Nucleus accumbens (tissue), 56 donors: ENCODE results near the gene LRGUK.
"Not testable (repeated sequence)": the region's sequence is repeated elsewhere in the genome, so short reads cannot be mapped to it uniquely, and the experiment has no call there.

ENCODE experiments used
- DNase-seq, 56 donors: peaks; one replicate each; lab custom pipeline; 2025; lab: John Stamatoyannopoulos, UW

LRGUK gene

DNA sequence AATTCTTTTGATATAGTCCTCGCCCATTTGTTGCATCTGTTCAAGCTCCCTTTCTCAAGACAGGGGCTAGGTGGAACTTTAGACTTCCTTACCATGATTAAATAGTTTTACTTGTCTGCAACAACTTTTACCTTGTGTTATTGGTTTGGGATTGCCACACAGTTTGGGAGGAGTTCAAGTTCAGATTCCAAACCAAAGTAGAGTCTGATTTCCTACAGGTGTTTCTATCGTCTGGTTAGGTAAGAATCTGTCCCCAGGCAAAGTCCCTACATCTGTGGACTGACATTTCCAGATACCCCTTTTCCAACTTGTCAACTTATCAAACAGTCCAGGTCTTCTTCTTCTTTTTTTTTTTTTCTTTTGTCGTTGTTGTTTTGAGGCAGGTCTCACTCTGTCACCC lies 93.1 kb downstream of the LRGUK start:
- no peak for DNase-seq

DNA sequence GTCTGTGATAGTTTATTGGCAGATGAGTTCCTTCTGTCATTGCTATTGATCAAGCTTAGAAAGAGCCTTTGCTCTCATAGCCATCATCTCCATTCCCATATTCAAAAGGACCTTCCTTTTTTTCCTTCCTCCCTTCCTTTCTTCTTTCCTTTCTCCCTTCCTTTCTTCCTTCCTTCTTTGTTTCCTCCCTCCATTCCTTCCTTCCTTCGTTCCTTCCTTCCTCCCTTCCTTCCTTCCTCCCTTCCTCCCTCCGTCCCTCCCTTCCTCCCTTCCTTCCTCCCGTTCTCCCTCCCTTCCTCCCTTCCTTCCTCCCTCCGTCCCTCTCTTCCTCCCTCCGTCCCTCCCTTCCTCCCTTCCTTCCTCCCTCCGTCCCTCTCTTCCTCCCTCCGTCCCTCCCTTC lies 104.2 kb downstream of the LRGUK start:
- not testable (repeated sequence) for DNase-seq

DNA sequence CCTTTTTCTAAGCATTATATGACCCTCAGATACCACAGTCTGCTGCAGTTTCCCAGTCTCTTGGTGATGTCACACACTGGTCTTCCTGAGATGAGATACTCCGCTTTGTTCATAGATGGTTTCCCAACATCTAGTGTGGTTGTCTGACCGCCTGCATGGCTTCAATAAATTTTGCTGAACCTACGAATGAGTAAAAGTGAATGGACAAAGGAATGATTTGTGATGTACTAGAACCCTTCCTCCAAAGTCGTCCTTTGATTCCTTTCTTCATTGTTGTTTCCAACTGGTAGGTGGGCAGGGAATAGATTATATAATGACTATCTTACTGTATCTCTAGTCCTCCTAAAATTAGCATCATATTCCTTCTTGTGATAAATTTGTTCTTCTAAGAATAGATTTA lies 107.1 kb downstream of the LRGUK start:
- no peak for DNase-seq

DNA sequence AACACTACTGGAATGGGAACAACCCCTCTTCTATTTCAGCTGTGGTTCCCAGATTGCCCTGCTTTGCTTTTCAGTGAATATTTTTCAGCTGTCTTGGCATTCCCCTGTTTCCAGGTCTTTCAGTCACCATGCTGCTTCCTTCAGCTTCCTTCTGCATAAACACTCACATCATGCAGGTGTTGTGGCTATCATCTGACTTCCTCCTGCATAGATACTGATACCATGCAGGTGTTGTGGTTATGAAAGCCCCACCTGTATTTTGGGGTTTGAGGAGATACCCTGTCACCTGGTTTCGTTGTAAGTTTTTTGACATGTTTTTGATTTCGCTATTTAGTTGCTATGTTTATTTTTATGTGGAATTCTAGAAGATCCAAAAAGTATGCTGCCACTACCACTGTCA lies 118.1 kb downstream of the LRGUK start:
- DNase-seq, result no peak

DNA sequence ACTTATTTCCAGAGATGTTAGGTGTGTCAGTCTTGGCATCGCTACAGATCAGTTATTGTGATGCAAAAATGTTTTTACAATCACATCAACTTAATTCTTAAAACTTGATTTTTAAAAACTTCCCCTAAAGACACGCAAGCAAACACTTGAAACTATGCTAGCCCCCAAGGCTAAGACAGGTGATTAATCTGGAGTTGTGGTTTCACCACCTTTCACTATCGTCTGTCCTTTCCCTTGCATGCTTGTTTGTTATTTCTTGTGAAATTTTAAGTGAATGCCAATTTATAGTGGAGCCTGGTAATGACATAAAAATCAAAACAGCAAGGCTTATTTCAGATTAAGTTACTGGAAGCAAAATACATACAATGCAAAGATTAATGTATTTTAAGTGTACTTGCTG lies 119.2 kb downstream of the LRGUK start:
- DNase-seq, result no peak

DNA sequence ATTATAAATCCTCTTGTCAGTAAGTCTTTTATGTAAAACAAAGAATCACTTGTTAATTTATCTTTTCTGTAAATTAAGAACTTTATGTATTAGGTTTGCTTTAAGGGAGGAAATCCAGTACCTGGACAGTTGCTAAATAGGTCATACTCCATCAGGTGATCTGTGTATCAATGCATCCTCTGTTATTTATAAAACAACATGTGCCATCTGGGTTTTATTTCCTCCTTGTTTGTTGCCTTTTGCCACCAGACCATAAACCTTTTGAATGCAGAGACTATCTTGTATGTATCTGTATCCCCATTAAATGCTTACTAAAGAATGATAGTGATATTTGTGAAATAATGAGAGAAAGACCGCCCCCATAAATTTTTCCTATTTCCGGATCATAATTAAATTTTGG lies 119.6 kb downstream of the LRGUK start:
- DNase-seq, result no peak

DNA sequence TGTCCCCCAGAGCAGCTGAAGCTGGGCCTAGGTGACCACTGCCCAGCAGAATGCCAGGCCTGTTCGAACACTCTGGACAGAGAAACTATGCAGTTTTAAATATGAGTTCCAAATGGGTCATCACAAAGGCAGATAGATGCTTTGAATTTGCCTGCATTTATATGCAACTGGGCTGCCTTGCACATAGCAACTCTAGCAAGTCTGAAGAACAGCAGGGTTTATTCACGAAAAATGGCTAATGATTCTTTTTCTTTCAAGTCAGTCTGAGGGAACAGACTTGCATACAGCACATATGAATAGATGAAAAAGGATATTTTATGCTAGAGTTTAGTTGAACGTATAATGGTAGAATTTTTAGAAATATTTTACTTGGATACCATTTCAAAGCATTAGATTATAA lies 121.1 kb downstream of the LRGUK start:
- DNase-seq, result no peak

DNA sequence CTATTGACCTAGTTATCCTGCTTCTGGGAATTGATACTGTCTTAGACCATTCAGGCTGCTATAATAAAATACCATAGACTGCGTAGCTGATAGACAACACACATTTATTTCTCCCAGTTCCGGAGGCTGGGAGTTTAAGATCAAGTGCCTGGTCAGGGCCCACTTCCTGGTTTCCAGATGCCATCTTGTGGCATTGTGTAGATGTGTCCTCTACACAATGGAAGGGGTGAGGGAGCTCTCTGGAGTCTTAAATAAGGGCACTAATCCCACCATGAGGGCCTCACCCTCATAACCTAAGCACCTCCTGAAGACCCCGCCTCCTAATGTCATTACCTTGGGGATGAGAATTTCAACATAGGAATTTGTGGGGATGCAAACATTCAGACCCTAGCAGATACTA lies 127.2 kb downstream of the LRGUK start:
- no peak for DNase-seq

DNA sequence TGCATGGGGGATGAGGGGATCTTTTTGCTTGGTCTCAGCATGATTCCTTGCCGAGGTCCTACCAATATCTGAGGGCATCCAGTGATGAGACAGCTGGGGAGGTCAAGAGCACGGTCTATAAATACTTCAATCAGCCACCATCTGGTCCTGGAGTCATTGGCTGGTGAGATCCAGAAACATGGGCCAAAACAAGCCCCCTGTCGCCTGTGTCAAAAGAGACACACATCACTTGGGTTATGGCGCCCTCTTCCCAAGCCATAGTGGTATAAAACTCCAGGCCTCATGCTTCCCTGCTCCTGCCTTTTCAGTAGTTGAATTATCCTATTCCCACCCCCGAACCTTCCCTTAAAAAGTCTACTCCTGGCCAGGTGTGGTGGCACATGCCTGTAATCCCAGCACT lies 128.7 kb downstream of the LRGUK start:
- DNase-seq, result no peak

DNA sequence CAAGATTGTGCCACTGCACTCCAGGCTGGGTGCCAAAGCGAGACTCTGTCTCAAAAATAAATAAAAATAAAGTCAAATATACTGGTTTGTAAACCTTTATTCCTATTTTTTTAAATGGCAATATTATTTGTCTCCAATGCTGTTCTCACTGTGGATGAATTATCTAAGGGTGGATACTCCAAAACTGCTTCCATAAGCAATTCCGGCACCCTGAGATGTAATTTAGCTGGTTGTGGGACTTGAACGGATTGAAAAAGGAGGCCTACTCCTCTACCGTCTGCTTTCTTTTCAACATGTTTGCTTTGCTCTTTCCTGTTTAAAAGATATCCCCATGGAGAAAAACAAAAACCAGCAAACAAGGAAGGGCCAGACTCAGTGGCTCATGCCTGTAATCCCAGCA lies 135.2 kb downstream of the LRGUK start:
- DNase-seq, result no peak

DNA sequence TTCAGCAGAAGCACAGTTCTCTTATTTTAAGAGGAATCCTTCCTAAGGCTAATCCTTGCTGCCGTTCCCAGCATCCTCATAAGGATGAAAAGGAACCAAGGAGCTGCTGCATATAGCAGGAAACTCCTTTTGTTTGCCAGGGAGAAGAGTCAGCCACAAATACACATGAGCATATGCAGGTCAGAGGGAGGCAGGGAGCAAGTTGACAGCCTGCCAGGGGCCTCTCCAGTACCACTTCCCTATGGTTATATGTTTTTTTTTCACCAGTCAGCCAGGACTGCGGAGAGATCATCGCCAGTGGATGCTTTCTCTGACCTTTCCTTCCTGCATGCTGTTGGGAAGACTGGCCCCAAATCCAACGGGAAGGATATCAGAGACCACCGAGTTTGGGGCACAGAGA lies 149.8 kb downstream of the LRGUK start:
- DNase-seq, result no peak

DNA sequence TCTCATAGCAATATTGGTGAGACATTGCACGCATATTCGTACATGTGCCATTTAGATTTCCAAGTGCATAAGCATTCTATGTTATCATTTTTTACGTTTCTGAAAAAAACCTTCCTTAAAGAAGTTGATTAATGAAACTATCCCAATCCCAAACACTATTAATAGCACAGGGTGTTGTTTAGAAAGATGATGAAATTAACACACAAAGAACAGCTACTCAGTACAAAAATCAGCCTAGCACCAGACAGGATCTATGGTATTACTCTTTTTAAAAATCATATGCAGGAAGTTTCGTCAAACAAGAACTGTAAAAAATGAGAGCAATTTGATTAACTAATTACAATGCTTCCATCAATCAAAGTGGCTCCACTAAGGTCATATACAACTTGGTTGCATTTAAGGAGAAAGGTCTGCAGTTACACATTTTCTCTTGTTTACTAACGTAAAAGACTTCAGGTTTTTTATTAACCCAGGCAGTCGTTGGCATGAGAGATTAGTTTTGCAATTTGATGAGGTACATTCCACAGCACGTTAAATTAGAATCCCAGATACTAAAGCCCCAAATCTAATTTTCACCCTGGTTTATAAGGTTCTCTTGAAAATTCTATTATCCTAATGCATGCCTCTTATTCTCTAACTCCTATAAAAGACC lies 151.5 kb downstream of the LRGUK start:
- DNase-seq, result no peak

DNA sequence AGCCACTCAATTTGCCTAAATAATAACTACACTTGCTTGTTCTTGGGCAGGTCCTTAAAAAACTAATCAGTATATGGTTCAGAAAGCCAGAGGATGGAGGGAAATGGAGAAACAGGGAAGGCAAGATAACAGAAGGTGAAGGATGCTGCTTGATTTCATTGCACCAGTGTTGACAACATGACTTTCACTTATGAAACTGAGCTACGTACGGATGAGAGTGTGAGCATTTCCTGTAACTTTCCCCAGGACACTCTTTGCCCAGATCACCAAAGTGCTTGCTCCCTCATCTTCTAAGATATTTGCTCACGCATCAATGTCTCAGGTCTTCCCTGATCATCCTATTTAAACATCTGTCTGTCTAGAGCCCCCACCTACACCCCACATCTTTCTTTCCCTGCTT lies 152.2 kb downstream of the LRGUK start:
- DNase-seq, result no peak

DNA sequence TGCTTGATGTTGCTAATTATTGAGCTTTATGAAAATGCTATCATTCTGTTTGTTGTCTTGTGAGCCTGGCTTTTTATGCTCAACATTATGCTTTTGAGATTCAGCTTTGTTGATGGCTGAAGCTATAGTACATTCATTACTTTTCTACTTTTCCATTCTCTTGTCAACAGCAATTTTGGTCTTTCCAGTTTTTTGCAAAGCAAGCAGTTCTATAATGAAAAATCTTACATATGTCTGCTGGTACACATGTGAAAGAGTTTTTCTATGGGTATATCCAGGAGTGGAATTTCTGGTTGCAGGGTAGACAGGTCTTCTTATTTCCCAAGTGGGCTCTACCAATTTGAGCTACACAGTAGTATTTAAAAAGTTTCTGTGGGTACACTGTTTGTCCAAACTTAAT lies 152.8 kb downstream of the LRGUK start:
- no peak for DNase-seq

DNA sequence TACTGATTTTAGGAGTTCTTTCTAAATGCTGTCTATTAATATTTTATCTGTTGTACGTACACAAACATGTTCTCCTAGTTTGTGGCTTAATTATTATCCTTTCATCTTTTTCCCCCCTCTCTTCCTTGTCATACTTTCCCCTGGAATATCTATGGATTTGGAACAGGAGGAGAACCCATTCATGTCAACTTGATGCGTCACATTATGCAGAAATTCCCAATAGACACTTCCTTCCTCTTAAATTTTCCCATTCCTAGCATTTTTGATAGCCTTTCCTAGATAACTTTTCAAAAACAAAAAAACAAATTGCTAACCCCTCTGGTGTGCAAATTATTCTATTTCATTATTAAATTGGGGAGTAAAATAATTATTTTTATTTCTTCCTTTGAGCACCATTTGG lies 153.4 kb downstream of the LRGUK start:
- DNase-seq, result no peak

DNA sequence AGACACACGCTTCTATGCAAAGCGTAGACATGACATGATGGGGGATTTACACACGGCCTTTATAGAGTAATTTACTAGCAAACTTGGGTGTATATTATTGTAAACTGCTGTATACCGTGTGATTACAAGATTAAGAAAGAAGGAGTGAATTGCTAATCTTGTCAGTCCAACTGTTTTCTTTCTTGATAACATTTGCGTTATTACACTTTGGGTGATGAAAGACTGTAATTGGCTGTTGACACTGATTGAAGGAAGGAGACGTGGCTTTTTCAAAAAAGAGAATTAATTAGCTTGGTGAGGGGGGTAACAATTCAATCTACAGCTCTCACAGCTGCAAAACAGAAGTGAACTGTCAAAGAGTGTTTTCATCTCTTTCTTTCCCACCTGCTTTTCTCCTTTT lies 156.9 kb downstream of the LRGUK start:
- DNase-seq, result no peak

DNA sequence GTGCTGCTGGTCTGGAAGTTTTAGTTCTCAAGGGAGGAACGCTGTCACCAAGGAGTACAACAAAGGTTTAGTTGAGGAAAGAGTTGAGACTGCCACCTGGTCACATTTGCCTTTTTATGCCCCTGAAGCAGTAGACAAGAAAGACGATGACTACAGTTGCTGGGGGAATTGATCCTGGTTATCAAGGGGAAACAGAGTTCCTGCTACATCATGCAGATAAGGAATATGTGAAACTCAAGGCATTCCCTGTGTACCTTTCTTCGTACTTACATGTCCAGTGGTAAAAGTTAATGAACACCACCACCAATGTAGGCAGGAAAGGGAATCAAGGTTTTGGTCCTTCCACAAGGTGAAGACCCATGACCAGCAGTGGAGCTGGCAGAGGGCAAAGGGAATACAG lies 157.8 kb downstream of the LRGUK start:
- no peak for DNase-seq

DNA sequence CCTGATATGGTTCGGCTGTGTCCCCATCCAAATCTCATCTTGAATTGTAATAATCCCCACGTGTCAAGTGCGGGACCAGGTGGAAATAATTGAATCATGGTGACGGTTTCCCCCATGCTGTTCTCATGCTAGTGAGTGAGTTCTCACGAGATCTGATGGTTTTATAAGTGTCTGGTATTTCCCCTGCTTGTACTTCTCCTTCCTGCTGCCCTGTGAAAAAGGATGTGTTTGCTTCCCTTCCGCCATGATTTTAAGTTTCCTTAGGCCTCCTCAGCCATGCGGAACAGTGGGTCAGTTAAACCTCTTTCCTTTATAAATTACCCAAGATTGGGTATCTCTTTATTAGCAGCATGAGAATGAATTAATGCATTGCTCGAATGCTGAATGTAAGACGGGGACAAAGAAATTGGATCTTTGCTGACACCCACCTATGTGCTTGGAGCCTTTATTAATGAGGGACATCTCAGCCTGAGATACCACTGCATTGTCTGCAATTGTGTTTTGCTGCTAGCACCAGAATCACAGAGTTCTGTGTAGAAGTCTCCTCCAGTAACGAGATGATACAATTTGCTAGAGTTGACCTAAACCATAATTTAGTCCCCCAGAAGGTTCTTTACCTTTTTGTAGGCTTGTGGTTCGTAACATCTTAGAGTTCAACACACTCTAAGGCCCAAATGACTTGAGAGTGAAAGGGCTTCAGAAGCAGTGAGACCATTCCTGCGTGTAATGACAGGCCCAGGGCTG lies 160.9 kb downstream of the LRGUK start:
- DNase-seq, result no peak

DNA sequence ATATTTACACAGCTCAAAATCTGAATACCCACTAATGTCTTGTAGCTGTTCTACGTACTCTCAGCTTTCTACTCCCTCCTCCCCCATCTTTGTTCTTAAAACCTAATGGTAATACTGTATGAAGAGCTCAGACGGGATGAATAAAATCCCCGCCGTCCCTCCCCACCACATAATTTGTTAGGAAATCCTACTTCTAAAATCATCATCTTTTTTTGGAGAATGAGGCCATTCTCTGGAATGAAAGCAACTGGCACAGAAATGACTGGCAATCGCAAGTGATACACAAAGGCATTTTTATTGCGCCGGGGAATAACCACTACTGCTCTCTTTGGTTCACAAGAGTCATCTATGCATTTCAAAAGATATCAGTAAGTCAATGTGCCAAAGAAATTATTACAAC lies 162.3 kb downstream of the LRGUK start:
- DNase-seq, result peak in 2 of 56 donors; percentile 2 to 13

DNA sequence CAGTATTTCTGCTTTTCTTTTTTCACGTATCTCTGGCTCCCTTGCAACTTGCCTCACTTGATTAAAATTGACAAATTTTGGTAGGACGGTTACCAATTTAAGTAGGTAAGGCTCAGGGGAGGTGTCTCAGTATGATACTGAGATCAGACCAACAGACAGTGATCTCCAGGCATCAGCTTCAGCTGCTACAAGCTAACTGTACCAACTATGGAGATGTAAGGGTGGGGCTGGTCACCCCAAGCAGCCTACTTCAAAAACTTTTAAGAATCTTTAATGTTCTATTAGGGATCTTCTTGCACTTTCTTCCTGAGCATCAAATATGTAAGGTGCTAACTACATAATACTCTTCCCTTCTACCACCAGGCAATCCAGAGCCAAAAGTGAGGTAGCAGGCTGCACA lies 162.7 kb downstream of the LRGUK start:
- DNase-seq, result no peak

DNA sequence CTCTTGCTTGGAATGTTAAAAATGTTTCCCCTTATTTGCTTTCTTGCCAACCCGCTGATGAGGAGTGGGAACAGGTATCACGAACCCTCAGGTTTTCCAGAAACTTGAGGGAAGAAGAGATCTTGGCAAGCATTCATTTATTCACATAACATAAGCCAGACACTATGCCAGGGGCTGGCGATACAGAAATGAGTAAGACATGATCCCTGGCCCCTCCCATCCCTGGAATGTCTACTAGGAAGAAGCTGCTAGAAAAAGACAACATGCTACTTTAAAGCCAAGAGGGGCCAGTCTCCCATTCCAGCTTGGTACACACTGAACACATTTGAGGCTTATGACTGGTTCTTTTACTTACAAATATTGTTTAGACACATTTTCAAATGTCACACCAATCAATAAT lies 163.1 kb downstream of the LRGUK start:
- DNase-seq, result no peak

DNA sequence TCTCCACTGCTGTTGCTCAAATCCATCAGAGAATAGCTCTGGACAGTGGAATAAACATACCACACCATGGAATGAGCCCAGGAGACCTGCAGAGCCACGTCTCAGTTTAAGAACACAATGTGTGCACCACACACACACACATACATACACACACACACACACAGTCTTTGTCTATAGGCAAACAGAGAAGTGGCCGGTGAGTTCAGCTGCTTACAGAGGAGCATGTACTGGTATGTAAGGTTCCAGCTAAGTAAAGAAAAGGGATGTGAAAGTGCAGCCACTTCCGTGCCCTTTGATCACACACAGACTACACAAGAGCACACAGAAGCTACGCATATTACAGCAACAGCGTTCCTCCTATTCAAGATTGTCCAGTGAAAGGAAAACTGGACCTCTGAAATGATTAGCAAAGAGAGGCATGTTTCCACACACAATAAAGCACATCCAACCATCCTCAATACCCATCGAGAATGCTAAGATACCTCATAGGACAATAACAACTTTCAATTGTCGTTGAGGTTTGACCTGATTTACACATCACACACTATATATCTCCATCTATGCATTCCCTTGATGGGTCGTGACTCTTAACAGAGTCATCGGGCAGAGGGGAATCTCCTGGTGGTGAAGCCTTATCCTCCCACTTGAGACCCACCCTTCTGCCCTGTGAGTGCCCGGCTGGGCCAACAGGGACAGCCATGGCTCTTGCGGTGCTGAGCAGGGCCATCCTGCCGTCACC lies 166.0 kb downstream of the LRGUK start:
- DNase-seq, result peak in 13 of 56 donors; percentile 3 to 48 (median 8)
